ENCODE data around the gene TCIRG1.

Gene TCIRG1

GRCh38 chr11:68032997-68033707 is 5.7 kb upstream of the TCIRG1 start:
- Histone ChIP-seq H3K27ac (no peak overlapping the region), H3K9me3 (no peaks in the 10 kb centered on the region), H3K27me3 (no peaks in the 10 kb centered on the region), H3K36me3 (peaks cover 7% of the 10 kb centered on the region), H3K4me3 (ENCODE audit: low read depth in 1 of 2, low read length in 1 of 2) (no peak overlapping the region), H3K4me1 (ENCODE audit: control insufficient read depth in 1 of 2, insufficient read depth in 1 of 2, low read depth in 1 of 2, low read length in 1 of 2) (peaks cover 65 to 73% of the 10 kb centered on the region in 2 experiments)
- no peak for TF ChIP-seq CTCF (IDR thresholded peaks at IDR 0.05)

- H3K27ac ChIP-seq, result peak overlapping the region; percentile 23
- H3K9me3 ChIP-seq, result no peaks in the 10 kb centered on the region
- H3K27me3 ChIP-seq, result no peaks in the 10 kb centered on the region
- no peak overlapping the region for H3K4me3 ChIP-seq (ENCODE audit: low read depth in 1 of 2, low read length in 1 of 2)
- TF ChIP-seq CTCF (IDR thresholded peaks at IDR 0.05), result no peak
- H3K36me3 ChIP-seq, result peaks cover 2% of the 10 kb centered on the region
- peaks cover 65 to 73% of the 10 kb centered on the region in 2 experiments for H3K4me1 ChIP-seq (ENCODE audit: control insufficient read depth in 1 of 2, insufficient read depth in 1 of 2, low read depth in 1 of 2, low read length in 1 of 2)
These were observed 5.1 kb upstream of the TCIRG1 start for GRCh38 chr11:68033708-68034045.

- TF ChIP-seq CTCF (IDR thresholded peaks at IDR 0.05), result no peak
- Histone ChIP-seq H3K4me1 (ENCODE audit: control insufficient read depth in 1 of 2, insufficient read depth in 1 of 2, low read depth in 1 of 2, low read length in 1 of 2) (peaks cover 54 to 68% of the 10 kb centered on the region in 2 experiments), H3K27ac (peak overlapping the region; percentile 99), H3K9me3 (no peaks in the 10 kb centered on the region), H3K4me3 (ENCODE audit: low read depth in 1 of 2, low read length in 1 of 2) (no peak overlapping the region), H3K36me3 (no peaks in the 10 kb centered on the region), H3K27me3 (no peaks in the 10 kb centered on the region)
These were observed 3.5 kb upstream of the TCIRG1 start for GRCh38 chr11:68035266-68035876.

GRCh38 chr11:68036141-68036716 is 2.6 kb upstream of the TCIRG1 start:
- no peak for TF ChIP-seq CTCF (IDR thresholded peaks at IDR 0.05)
- peak overlapping the region; percentile 87 to 100 for H3K4me3 ChIP-seq (ENCODE audit: low read depth in 1 of 2, low read length in 1 of 2)
- no peaks in the 10 kb centered on the region for H3K9me3 ChIP-seq
- no peaks in the 10 kb centered on the region for H3K27me3 ChIP-seq
- H3K27ac ChIP-seq, result peak overlapping the region; percentile 99
- H3K36me3 ChIP-seq, result peaks cover 8% of the 10 kb centered on the region
- H3K4me1 ChIP-seq (ENCODE audit: control insufficient read depth in 1 of 2, insufficient read depth in 1 of 2, low read depth in 1 of 2, low read length in 1 of 2), result peaks cover 54 to 69% of the 10 kb centered on the region in 2 experiments

- peaks cover 13% of the 10 kb centered on the region for H3K36me3 ChIP-seq
- peak overlapping the region; percentile 87 to 100 for H3K4me3 ChIP-seq (ENCODE audit: low read depth in 1 of 2, low read length in 1 of 2)
- no peaks in the 10 kb centered on the region for H3K9me3 ChIP-seq
- peaks cover 54 to 69% of the 10 kb centered on the region in 2 experiments for H3K4me1 ChIP-seq (ENCODE audit: control insufficient read depth in 1 of 2, insufficient read depth in 1 of 2, low read depth in 1 of 2, low read length in 1 of 2)
- peak; percentile 50 for TF ChIP-seq CTCF (IDR thresholded peaks at IDR 0.05)
- no peaks in the 10 kb centered on the region for H3K27me3 ChIP-seq
- H3K27ac ChIP-seq, result peak overlapping the region; percentile 99
These were observed 2.0 kb upstream of the TCIRG1 start for GRCh38 chr11:68036717-68037239.
